Ishikawa (cell line): ENCODE data around the gene TOMM40.

Source experiments
- CEBPB ChIP-seq: IDR thresholded peaks from 2 replicates; pipeline ENCODE4 v1.6.1; 2012
- CREB1 ChIP-seq: IDR thresholded peaks from 2 replicates; pipeline ENCODE4 v1.6.1; 2012; ENCODE audit warnings: low read depth
- EGR1 ChIP-seq: IDR thresholded peaks from 2 replicates; pipeline ENCODE4 v1.6.1; 2012
- EP300 ChIP-seq: IDR thresholded peaks from 2 replicates; pipeline ENCODE4 v1.6.1; 2012; ENCODE audit warnings: borderline replicate concordance
- FOXM1 ChIP-seq: IDR thresholded peaks from 2 replicates; pipeline ENCODE4 v1.6.1; 2012; ENCODE audit warnings: low read depth, borderline replicate concordance
- MAX ChIP-seq: IDR thresholded peaks from 2 replicates; pipeline ENCODE4 v1.6.1; 2012
- NFIC ChIP-seq: IDR thresholded peaks from 2 replicates; pipeline ENCODE4 v1.6.1; 2012
- RAD21 ChIP-seq: IDR thresholded peaks from 2 replicates; pipeline ENCODE4 v1.6.1; 2012; ENCODE audit warnings: low read depth
- TAF1 ChIP-seq: IDR thresholded peaks from 2 replicates; pipeline ENCODE4 v1.6.1; 2012; ENCODE audit warnings: low read depth, mild to moderate bottlenecking
- TCF12 ChIP-seq: IDR thresholded peaks from 2 replicates; pipeline ENCODE4 v1.6.1; 2012; ENCODE audit warnings: low read depth
- TEAD4 ChIP-seq: IDR thresholded peaks from 2 replicates; pipeline ENCODE4 v1.6.1; 2012
- USF1 ChIP-seq: IDR thresholded peaks from 2 replicates; pipeline ENCODE4 v1.6.1; 2012
- YY1 ChIP-seq: IDR thresholded peaks from 2 replicates; pipeline ENCODE4 v1.6.1; 2012; ENCODE audit warnings: low read depth
- ZBTB7A ChIP-seq: IDR thresholded peaks from 2 replicates; pipeline ENCODE4 v1.6.1; 2012; ENCODE audit warnings: low read depth
- TF ChIP-seq, protein P1 (sequence below): IDR thresholded peaks from 2 replicates; pipeline ENCODE4 v1.6.1; 2012; ENCODE audit warnings: low read depth, mild to moderate bottlenecking

The TOMM40 gene

DNA sequence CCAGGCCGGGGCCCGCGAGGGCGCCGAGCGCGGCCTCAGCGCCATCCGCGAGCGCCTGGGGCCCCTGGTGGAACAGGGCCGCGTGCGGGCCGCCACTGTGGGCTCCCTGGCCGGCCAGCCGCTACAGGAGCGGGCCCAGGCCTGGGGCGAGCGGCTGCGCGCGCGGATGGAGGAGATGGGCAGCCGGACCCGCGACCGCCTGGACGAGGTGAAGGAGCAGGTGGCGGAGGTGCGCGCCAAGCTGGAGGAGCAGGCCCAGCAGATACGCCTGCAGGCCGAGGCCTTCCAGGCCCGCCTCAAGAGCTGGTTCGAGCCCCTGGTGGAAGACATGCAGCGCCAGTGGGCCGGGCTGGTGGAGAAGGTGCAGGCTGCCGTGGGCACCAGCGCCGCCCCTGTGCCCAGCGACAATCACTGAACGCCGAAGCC, 17.8 kb downstream of the TOMM40 start:
- no peak for TF ChIP-seq EGR1

DNA sequence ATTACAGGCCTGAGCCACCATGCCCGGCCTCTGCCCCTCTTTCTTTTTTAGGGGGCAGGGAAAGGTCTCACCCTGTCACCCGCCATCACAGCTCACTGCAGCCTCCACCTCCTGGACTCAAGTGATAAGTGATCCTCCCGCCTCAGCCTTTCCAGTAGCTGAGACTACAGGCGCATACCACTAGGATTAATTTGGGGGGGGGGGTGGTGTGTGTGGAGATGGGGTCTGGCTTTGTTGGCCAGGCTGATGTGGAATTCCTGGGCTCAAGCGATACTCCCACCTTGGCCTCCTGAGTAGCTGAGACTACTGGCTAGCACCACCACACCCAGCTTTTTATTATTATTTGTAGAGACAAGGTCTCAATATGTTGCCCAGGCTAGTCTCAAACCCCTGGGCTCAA, 18.7 kb downstream of the TOMM40 start:
- TF ChIP-seq MAX (no peak), CREB1 (no peak), NFIC (no peak), TAF1 (no peak), RAD21 (no peak), ZBTB7A (no peak), EGR1 (no peak), TCF12 (no peak), TEAD4 (no peak), EP300 (no peak), FOXM1 (no peak), USF1 (no peak), YY1 (no peak), CEBPB (no peak)
- TF ChIP-seq, protein P1, sequence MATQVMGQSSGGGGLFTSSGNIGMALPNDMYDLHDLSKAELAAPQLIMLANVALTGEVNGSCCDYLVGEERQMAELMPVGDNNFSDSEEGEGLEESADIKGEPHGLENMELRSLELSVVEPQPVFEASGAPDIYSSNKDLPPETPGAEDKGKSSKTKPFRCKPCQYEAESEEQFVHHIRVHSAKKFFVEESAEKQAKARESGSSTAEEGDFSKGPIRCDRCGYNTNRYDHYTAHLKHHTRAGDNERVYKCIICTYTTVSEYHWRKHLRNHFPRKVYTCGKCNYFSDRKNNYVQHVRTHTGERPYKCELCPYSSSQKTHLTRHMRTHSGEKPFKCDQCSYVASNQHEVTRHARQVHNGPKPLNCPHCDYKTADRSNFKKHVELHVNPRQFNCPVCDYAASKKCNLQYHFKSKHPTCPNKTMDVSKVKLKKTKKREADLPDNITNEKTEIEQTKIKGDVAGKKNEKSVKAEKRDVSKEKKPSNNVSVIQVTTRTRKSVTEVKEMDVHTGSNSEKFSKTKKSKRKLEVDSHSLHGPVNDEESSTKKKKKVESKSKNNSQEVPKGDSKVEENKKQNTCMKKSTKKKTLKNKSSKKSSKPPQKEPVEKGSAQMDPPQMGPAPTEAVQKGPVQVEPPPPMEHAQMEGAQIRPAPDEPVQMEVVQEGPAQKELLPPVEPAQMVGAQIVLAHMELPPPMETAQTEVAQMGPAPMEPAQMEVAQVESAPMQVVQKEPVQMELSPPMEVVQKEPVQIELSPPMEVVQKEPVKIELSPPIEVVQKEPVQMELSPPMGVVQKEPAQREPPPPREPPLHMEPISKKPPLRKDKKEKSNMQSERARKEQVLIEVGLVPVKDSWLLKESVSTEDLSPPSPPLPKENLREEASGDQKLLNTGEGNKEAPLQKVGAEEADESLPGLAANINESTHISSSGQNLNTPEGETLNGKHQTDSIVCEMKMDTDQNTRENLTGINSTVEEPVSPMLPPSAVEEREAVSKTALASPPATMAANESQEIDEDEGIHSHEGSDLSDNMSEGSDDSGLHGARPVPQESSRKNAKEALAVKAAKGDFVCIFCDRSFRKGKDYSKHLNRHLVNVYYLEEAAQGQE = no peak

- TF ChIP-seq EP300 (no peak), EGR1 (no peak), TEAD4 (no peak), USF1 (no peak), NFIC (no peak), MAX (no peak), CREB1 (no peak), TCF12 (no peak), RAD21 (no peak), YY1 (no peak), ZBTB7A (no peak), TAF1 (no peak)
These were observed 21.8 kb downstream of the TOMM40 start for GRCh38 chr19:44912854-44913253.

GRCh38 chr19:44914433-44915206, 23.6 kb downstream of the TOMM40 start, which contains the start of gene APOC1:
Gene APOC1 (plus strand): TSS chr19:44914608. CDS start chr19:44914892, 284 bp downstream.
- TF ChIP-seq ZBTB7A (peak; percentile 54; the same call in 1 of the 2 replicates), CREB1 (peak; percentile 90)

DNA sequence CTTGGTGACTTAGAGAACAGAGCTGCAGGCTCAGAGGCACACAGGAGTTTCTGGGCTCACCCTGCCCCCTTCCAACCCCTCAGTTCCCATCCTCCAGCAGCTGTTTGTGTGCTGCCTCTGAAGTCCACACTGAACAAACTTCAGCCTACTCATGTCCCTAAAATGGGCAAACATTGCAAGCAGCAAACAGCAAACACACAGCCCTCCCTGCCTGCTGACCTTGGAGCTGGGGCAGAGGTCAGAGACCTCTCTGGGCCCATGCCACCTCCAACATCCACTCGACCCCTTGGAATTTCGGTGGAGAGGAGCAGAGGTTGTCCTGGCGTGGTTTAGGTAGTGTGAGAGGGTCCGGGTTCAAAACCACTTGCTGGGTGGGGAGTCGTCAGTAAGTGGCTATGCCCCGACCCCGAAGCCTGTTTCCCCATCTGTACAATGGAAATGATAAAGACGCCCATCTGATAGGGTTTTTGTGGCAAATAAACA, 33.2 kb downstream of the TOMM40 start:
- no peak for TF ChIP-seq RAD21
- no peak for TF ChIP-seq EGR1
- TF ChIP-seq, protein P1 = no peak
- no peak for TF ChIP-seq TCF12
- TF ChIP-seq NFIC = no peak
- TF ChIP-seq TEAD4 = no peak
- no peak for TF ChIP-seq USF1
- no peak for TF ChIP-seq EP300
- no peak for TF ChIP-seq CREB1
- TF ChIP-seq FOXM1 = no peak
- TF ChIP-seq YY1 = no peak
- no peak for TF ChIP-seq ZBTB7A
- no peak for TF ChIP-seq CEBPB
- TF ChIP-seq TAF1 = no peak
- TF ChIP-seq MAX = no peak
